Stimulated activated CD4-positive, alpha-beta T cell treated with anti-CD3 and anti-CD28 coated beads, TNF-alpha, amount 100 ng/mL, for 4 hours (primary cell): ENCODE data around the gene NRF1.
"Not testable (repeated sequence)": the region's sequence is repeated elsewhere in the genome, so short reads cannot be mapped to it uniquely, and the experiment has no call there.

ENCODE experiments used
- DNase-seq, 3 experiments: peaks; one replicate each; pipeline ENCODE4 v3.0.0-alpha.2; 2020; ENCODE audit warnings: low read depth in 3 of 3

Gene NRF1

GRCh38 chr7:129606803-129607202, 4.7 kb upstream of the NRF1 start:
- DNase-seq = no peak

GRCh38 chr7:129607471-129608120, 3.9 kb upstream of the NRF1 start:
- DNase-seq = no peak

GRCh38 chr7:129609666-129610065, 1.9 kb upstream of the NRF1 start:
- DNase-seq = no peak

- DNase-seq = no peak
These were observed 743 bp upstream of the NRF1 start for GRCh38 chr7:129610709-129611245.

GRCh38 chr7:129612112-129613015, 844 bp downstream of the NRF1 start:
- peak in 2 of 3 experiments; percentile 2 to 26 for DNase-seq

GRCh38 chr7:129613016-129613337, 1.5 kb downstream of the NRF1 start:
- no peak for DNase-seq

GRCh38 chr7:129615018-129615417, 3.5 kb downstream of the NRF1 start:
- DNase-seq = no peak

GRCh38 chr7:129616530-129616929, 5.0 kb downstream of the NRF1 start:
- DNase-seq = no peak

GRCh38 chr7:129617178-129617577, 5.7 kb downstream of the NRF1 start:
- DNase-seq = no peak

GRCh38 chr7:129617652-129618051, 6.1 kb downstream of the NRF1 start:
- no peak for DNase-seq

- DNase-seq = no peak
These were observed 15.4 kb downstream of the NRF1 start for GRCh38 chr7:129626896-129627295.

- no peak for DNase-seq
These were observed 18.8 kb downstream of the NRF1 start for GRCh38 chr7:129630341-129630740.

- no peak for DNase-seq
These were observed 23.0 kb downstream of the NRF1 start for GRCh38 chr7:129634361-129635034.

- peak in 2 of 3 experiments; percentile 32 to 56 for DNase-seq
These were observed 23.9 kb downstream of the NRF1 start for GRCh38 chr7:129635300-129636029.

- DNase-seq = not testable (repeated sequence)
These were observed 24.6 kb downstream of the NRF1 start for GRCh38 chr7:129636030-129636550.

- no peak for DNase-seq
These were observed 25.1 kb downstream of the NRF1 start for GRCh38 chr7:129636641-129637040.

GRCh38 chr7:129640400-129640799, 28.9 kb downstream of the NRF1 start:
- DNase-seq = no peak

- DNase-seq = no peak
These were observed 31.5 kb downstream of the NRF1 start for GRCh38 chr7:129642871-129643549.

- no peak for DNase-seq
These were observed 32.1 kb downstream of the NRF1 start for GRCh38 chr7:129643550-129644170.

GRCh38 chr7:129644634-129645230, 33.2 kb downstream of the NRF1 start:
- no peak for DNase-seq
